Measurements from ENCODE around the gene SNRPE.

- TF ChIP-seq CTCF (conservative IDR thresholded peaks at IDR 0.05; ENCODE audit: low read depth in 2 of 2) (no peak), EZH2 (IDR thresholded peaks at IDR 0.05; ENCODE audit: low read depth, unreplicated experiment) (no peak), POLR2AphosphoS5 (IDR thresholded peaks at IDR 0.05; ENCODE audit: low read depth) (no peak), REST (IDR thresholded peaks at IDR 0.05; ENCODE audit: unreplicated experiment) (no peak), CREB1 (CRISPR knock-in tag; IDR thresholded peaks at IDR 0.05; ENCODE audit: low read depth) (no peak), EZH2phosphoT487 (IDR thresholded peaks at IDR 0.05; ENCODE audit: unreplicated experiment) (no peak), ZNF114 (CRISPR knock-in tag; IDR thresholded peaks at IDR 0.05) (no peak), JUNB (IDR thresholded peaks at IDR 0.05; ENCODE audit: unreplicated experiment) (no peak), STAT1 (IDR thresholded peaks at IDR 0.05; ENCODE audit: unreplicated experiment) (no peak), NANOG (IDR thresholded peaks at IDR 0.05; ENCODE audit: borderline replicate concordance) (no peak), ETS1 (IDR thresholded peaks at IDR 0.05) (no peak), ZNF331 (CRISPR knock-in tag; IDR thresholded peaks at IDR 0.05; ENCODE audit: low read depth) (no peak), ZNF462 (CRISPR knock-in tag; IDR thresholded peaks at IDR 0.05) (no peak)
These were observed 18.9 kb upstream of the SNRPE start for GRCh38 chr1:203842559-203842876.
